Amniotic stem cell (primary cell): ENCODE results near the gene DYNC1I1.
A peak's percentile ranks its signal among the peaks of the same experiment; 100 is the strongest.

Experiments
- DNase-seq: peaks from one replicate; lab custom pipeline; 2025; lab: John Stamatoyannopoulos, UW

The DYNC1I1 gene

DNA sequence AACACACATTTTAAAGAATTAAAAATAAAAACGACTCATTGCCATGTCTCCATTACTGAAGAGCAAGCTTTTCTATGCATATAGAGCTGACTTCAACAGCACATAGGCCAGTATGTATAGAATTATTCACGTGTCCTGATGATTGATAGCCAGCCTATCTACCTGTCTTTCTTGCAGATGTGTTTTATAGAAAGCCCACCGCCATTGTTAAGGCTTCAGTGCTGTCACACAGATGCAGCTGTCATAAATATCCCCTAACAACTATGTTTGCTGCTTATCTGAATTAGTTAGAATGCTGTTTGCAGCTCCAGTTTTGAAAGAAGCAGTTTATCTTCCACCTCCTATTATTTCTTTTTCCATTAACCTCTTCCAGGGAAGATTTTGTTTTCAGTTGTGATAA is 313.6 kb downstream of the DYNC1I1 start:
- DNase-seq: no peak

DNA sequence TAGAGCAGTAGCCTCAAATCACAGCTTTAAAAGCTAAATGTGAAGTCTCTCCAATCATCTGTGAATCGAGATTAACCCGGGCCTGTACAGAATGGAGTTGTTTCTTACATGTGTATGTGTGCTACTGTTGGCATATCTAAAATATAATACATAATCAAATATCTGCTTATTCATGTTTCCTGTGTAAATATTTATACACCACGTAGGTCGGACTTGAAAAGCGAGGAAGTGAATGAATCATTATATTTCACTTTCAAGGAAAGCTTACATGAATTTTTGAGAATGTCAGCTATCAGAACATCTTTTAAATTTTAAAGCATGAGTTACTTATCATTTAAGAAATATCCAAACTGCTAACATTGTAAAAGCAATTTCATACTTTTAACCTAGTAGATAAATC is 316.2 kb downstream of the DYNC1I1 start:
- no peak for DNase-seq

- no peak for DNase-seq
Observed at GRCh38 chr7:96089511-96089910, 317.2 kb downstream of the DYNC1I1 start.

DNA sequence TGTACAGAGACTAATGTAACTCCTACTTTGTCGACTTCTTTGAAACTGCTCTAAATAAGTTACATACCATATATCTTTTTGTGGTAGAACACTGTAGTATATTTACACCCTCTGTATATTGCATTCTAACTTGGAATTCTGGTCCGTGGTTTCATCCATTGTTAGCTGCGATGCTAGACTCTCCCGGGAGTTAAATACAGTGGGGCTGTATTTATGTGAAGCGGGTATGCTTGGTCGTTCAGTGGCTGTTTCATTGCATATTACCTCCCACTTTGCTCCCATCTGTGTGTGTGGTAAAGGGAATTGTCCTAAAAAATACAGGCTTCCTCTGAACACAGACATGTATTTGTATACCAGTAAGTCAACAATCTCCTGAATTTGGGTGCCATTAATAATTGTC is 318.4 kb downstream of the DYNC1I1 start:
- no peak for DNase-seq

- peak; percentile 87 for DNase-seq
Observed at GRCh38 chr7:96093435-96093834, 321.1 kb downstream of the DYNC1I1 start.

DNA sequence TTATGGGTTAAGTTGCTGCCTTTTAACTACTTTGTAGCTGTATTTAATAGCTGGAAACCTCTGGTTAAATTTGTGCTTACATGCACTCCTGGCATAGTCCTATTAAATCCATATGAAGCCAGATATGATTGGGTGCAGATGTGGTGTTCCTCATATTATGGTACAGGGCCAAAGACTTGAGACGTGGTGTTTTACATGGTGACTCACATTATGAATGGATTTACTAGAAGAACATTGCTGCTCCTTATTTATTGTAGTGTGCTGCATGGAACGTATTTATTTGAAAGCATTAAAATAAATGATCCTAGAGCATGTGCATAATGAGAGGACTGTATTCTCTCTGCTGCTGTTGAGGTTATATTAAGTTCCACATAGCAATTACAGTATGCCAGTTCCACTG is 325.5 kb downstream of the DYNC1I1 start:
- no peak for DNase-seq

DNA sequence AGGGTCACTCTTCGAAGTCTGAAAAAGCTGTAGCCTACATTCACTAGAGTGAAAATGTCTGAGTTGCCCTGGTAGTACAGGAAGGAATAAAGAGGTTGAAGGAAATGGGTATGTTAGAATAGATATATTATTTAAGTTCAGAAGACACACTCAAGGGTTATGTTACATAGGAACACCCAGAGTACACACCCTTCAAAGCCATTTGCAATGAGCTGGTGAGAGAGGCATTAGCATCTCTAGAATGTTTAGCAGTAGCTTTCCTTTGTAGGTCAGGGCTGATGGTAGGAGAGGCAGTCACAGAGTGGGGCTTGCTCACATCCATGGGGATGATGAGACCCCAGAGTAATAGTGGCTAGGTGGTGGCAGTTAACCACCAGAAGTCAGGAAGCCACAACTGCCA is 328.4 kb downstream of the DYNC1I1 start:
- DNase-seq: no peak

DNA sequence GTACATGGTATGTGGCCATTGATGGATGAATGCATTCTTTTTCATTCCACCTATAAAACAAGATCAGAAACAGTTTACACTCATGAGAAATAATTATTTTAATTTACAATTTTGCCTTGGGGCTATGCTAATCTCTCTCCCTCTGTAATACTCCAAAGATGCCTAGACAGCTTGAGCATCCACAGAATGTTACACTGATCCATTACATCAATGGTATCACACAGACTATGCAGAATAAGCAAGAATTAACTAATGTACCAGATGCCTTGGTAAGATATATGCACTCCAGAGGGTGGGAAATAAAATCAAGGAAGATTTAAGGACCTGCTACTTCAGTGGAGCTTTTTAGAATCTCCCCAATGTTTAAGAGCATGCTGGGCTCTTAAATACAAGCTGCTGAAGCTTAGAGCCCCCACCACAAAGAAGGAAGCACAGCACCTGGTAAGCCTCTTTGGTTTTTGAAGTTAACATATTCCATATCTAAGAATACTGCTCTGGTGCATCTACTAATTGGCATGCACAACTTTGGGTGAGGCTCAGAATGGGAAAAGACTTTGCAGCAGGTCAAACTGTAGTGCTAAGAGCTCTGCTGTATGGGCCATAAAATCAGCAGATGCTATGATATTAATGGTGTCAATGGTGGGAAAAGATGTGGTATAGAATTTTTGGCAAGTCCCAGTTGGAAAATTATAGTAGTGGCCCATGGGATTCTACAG is 329.9 kb downstream of the DYNC1I1 start:
- DNase-seq: no peak

DNA sequence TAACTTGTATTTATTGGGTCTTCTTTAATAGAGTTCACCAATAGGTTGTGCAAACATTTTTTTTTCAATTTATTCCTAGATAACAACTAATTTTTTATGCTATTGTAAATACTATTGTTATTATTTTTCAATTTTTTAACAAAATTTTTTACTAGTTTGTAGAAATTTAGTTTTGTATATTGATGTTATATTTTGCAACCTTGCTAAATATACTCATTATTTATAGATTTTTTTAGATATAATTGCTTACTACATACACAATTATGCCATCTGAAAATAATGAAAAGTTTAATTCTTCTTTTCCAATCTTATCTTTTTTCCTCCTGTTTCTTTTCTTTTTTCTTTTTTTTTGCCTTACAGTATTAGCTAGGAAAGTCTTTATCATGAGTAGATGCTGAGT is 332.6 kb downstream of the DYNC1I1 start:
- no peak for DNase-seq

GRCh38 chr7:96111405-96111804 is 339.1 kb downstream of the DYNC1I1 start:
- DNase-seq: no peak

DNA sequence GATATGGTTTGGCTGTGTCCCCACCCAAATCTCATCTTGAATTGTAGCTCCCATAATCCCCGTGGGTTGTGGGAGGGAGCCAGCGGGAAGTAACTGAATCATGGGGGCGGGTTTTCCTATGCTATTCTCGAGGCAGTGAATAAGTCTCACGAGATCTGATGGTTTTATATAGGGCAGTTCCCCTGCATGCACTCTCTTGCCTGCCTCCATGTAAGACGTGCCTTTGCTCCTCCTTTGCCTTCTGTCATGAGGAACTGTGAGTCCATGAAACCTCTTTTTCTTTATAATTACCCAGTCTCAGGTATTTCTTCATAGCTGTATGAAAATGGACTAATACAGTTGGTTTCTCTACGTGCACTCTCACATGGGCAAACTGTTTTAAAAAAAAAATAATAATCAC is 341.8 kb downstream of the DYNC1I1 start:
- DNase-seq: no peak

- DNase-seq: no peak
Observed at GRCh38 chr7:96116173-96116572, 343.8 kb downstream of the DYNC1I1 start.

DNA sequence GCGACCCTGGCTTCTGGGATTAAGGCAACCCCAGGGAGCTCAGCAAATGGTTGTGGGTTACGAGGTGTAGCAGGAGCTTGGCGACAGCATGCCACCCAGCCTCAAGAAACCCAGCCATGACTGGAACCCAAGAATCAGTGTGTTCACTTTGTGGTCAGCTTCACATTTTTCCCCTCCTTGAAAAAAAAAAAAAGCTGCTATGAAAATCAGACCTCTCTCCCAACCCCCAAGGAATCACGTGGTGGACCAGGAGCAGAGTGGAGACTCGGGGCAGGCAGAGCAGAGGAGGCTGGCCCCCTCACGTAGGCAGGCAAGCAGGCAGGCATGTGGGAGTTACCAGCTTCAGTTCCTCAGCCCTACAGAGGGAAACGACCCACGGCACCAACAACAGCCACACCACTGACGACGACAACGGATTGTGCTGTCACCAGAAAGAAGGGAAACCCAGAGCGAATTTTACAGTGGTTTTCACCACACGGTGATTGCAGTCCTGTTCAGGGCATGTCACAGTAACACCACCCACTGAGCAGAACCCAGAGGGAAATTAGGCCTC is 346.2 kb downstream of the DYNC1I1 start:
- DNase-seq: no peak

- DNase-seq: no peak
Observed at GRCh38 chr7:96120445-96121225, 348.3 kb downstream of the DYNC1I1 start.

GRCh38 chr7:96121752-96122151 is 349.4 kb downstream of the DYNC1I1 start:
- no peak for DNase-seq

GRCh38 chr7:96122746-96123145 is 350.4 kb downstream of the DYNC1I1 start:
- DNase-seq: no peak

- DNase-seq: no peak
Observed at GRCh38 chr7:96126382-96126781, 354.0 kb downstream of the DYNC1I1 start.

- DNase-seq: no peak
Observed at GRCh38 chr7:96127746-96128145, 355.4 kb downstream of the DYNC1I1 start.

- no peak for DNase-seq
Observed at GRCh38 chr7:96131525-96131924, 359.2 kb downstream of the DYNC1I1 start.

GRCh38 chr7:96135241-96135640 is 362.9 kb downstream of the DYNC1I1 start:
- no peak for DNase-seq

GRCh38 chr7:96136600-96137239 is 364.4 kb downstream of the DYNC1I1 start:
- no peak for DNase-seq

DNA sequence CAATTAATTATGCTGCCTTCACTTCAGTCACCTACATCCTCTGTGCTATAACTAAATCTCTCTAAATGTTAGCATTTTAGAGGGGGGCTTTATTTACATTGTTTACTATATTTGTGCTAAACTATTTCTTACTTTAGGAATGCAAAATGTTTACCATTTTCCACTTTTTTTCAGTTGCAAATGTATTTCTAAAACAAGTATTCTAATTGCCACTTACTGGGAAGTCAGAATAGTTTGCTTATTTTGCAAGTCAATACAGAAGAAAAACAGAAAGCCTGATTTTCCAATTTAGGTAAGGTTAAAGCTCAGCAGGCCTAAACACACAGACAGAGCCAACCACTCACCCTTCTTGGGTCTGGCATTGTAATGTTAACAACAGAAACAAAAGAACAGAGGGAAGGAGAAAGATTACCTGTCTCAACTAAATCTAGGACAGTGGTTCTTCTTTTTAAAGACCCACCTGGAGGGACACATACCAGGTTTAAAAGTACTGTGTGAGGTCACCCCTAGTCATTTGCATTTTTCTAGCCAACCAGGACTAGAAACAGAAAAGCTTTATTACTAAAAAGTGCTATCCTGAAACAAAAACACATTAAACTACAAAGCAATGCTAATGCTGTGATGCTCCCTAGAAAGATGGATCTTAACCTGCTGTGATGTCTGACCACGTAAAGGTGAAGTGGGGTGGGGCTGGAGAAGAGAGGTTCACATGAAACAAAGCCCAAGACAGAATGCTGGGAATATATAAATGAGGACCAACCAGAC is 371.3 kb downstream of the DYNC1I1 start:
- no peak for DNase-seq
